CD8-positive, alpha-beta memory T cell (primary cell): ENCODE data around the gene LHX6. TPM values are rescaled to one million over a fixed set of nuclear protein-coding genes. Genes with fewer than 3 reads are reported as not detected.

Source experiments
- CTCF ChIA-PET: fragments of 350-600 bp; sonication (Branson Sonifier 250); formaldehyde crosslinking; loops from one replicate; lab custom pipeline; 2021; ENCODE audit warnings: antibody characterized with exemption; lab: Charles Lee
- POLR2A ChIA-PET: fragments of 350-600 bp; sonication (Branson Sonifier 250); formaldehyde crosslinking; loops from one replicate; lab custom pipeline; 2021; ENCODE audit warnings: antibody characterized with exemption; lab: Charles Lee
- DNase-seq, 5 donors: peaks; one replicate each; pipeline versions ENCODE4 v3.0.0 to v3.0.0-alpha.2; 2020 to 2022; ENCODE audit warnings: mixed read lengths in 1 of 5
- H3K27ac ChIP-seq: one replicate; pipeline ENCODE4 v1.7.0; 2013; ENCODE audit warnings: low read depth, mild to moderate bottlenecking, low read length, moderate library complexity
- H3K27me3 ChIP-seq: 2 replicates; pipeline ENCODE4 v1.7.0; 2013; ENCODE audit warnings: low read length, mild to moderate bottlenecking; ENCODE audit not compliant: insufficient read depth, poor library complexity, severe bottlenecking
- H3K36me3 ChIP-seq: 2 replicates; pipeline ENCODE4 v1.7.0; 2013; ENCODE audit warnings: mild to moderate bottlenecking, low read length, moderate library complexity; ENCODE audit not compliant: insufficient read depth
- H3K4me1 ChIP-seq: 2 replicates; pipeline ENCODE4 v1.7.0; 2013; ENCODE audit warnings: mild to moderate bottlenecking, low read length, moderate library complexity; ENCODE audit not compliant: insufficient read depth
- H3K4me3 ChIP-seq: 2 replicates; pipeline ENCODE4 v1.7.0; 2013; ENCODE audit warnings: mild to moderate bottlenecking, low read length
- H3K9me3 ChIP-seq: 2 replicates; pipeline ENCODE4 v1.7.0; 2013; ENCODE audit warnings: mild to moderate bottlenecking, low read length
- H3K27ac Mint-ChIP-seq, 8 donors: one replicate each; pipeline ENCODE4 v1.8.0; 2020 to 2021; ENCODE audit warnings: mixed read lengths in 8 of 8, mild to moderate bottlenecking in 6 of 8, inconsistent platforms in 3 of 8, moderate library complexity in 3 of 8
- H3K27me3 Mint-ChIP-seq, 2 donors: one replicate each; pipeline ENCODE4 v1.8.0; 2020 to 2021; ENCODE audit warnings: mixed read lengths in 2 of 2, mild to moderate bottlenecking in 1 of 2, moderate library complexity in 1 of 2
- H3K36me3 Mint-ChIP-seq, 3 donors: one replicate each; pipeline ENCODE4 v1.8.0; 2020 to 2021; ENCODE audit warnings: mixed read lengths in 3 of 3, inconsistent platforms in 1 of 3, mild to moderate bottlenecking in 1 of 3
- H3K4me1 Mint-ChIP-seq, 3 donors: one replicate each; pipeline ENCODE4 v1.8.0; 2020 to 2021; ENCODE audit warnings: mixed read lengths in 3 of 3, inconsistent platforms in 1 of 3, mild to moderate bottlenecking in 1 of 3
- H3K4me3 Mint-ChIP-seq, 7 donors: one replicate each; pipeline ENCODE4 v1.8.0; 2020 to 2021; ENCODE audit warnings: mixed read lengths in 7 of 7, mild to moderate bottlenecking in 6 of 7, moderate library complexity in 4 of 7, inconsistent platforms in 2 of 7
- H3K9me3 Mint-ChIP-seq, 5 donors: one replicate each; pipeline ENCODE4 v1.8.0; 2020 to 2022; ENCODE audit warnings: mixed read lengths in 5 of 5, mild to moderate bottlenecking in 3 of 5, moderate library complexity in 2 of 5, inconsistent platforms in 1 of 5
- polyA plus RNA-seq: library from polyadenylated mRNA; unstranded; fragments of 300-500 nt; fragmentation: Illumina TruSeq; gene quantifications from one replicate; pipeline ENCODE4 v1.2.3, GENCODE V29; 2021
- total RNA-seq, 2 experiments: library from RNA; stranded (reverse); gene quantifications; one replicate each; pipeline ENCODE4 v1.2.3, GENCODE V29; 2021

The LHX6 gene
- total RNA-seq, result not detected
- polyA plus RNA-seq, result not detected

DNA sequence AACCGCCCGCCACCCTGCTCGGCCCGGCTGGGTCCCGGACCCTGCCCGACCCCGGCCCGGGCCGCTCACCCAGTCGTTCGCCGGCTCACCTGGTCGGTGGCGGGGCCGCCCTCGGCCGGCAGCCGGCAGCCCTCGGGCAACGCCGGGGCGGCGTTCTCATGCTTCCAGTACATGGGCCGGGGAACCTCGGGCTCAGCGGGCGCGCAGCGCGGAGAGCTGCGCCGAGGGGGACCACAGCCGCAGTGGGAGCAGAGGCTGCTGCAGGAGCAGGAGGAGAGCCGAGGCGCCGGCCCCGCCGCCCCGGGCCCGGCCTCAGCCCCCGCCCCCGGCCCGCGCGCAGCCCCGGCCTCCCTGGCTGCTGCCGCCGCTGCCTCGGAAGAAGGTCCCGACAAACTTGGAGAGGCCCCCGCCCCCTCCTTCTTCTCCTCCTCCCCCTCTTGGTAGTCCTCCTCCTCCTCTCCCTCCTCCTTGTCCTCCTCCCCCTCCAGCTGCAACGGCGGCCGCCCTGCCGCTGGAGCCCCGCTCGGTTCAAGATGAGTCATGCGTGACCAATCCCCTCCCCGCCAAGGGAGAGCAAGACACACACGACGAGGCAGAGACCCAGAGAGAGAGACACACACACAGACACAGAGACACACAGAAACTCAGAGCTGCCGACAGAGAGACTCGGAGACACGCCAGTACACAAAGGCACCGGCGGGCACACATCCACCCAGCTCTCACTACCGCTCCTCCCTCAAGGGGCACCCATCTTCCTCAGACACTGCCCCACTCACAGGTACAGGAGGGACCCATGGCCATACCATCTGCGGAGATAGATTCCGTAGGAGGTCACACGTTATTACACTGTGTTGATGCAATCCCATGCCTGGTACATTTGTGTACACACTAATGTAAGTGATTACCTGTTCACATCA, at the start of gene LHX6:
Gene LHX6, minus strand, starts transcription at position 390 of the 917 bp plus-strand sequence. Its CDS starts 217 bp downstream, at position 173.
- no peaks in the 10 kb centered on the region for H3K9me3 Mint-ChIP-seq
- H3K27me3 ChIP-seq, result peaks cover 20% of the 10 kb centered on the region

DNA sequence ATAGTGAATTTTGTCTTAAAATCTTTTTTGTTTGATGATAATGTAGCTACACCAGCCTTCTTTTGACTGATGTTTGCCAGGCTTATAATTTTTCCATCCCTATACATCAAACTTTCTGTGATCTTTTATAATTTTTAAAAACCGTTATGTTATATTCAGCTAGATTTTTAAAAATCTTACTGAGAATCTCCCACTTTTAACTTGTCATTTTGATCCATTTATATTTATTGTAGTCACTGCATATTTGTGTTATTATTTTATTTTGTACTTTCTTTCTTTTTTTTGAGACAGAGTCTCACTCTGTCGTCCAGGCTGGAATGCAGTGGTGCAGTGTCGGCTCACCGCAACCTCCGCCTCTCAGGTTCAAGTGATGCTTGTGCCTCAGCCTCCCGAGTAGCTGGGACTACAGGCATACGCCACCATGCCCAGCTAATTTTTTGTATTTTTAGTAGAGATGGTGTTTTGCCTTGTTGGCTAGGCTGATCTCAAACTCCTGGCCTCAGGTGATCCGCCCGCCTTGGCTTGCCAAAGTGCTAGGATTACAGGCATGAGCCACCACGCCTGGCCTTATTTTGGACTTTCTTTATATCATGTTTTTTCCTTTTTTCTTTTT, 48.6 kb upstream of the LHX6 start:
- peaks cover 10% of the 10 kb centered on the region for H3K36me3 ChIP-seq
- no peak for DNase-seq
- ChIA-PET CTCF (no interaction called here), POLR2A (no interaction called here)
- no peak overlapping the region for H3K27ac ChIP-seq
- no peaks in the 10 kb centered on the region for H3K4me1 ChIP-seq
- H3K4me1 Mint-ChIP-seq, result peaks cover 22 to 44% (median 42%) of the 10 kb centered on the region in 3 donors
- no peaks in the 10 kb centered on the region for H3K27me3 ChIP-seq
- H3K27ac Mint-ChIP-seq, result no peak overlapping the region
- H3K36me3 Mint-ChIP-seq, result peaks cover 14 to 71% (median 29%) of the 10 kb centered on the region in 3 donors
- no peaks in the 10 kb centered on the region for H3K9me3 ChIP-seq
- H3K4me3 ChIP-seq, result no peak overlapping the region
- H3K27me3 Mint-ChIP-seq, result no peaks in the 10 kb centered on the region
- H3K4me3 Mint-ChIP-seq, result no peak overlapping the region
- H3K9me3 Mint-ChIP-seq, result no peaks in the 10 kb centered on the region

More for the DNA sequence above, at the start of gene LHX6:
- Histone ChIP-seq H3K27ac (no peak within 1 kb of the TSS), H3K36me3 (no peaks in the 10 kb centered on the region), H3K9me3 (no peaks in the 10 kb centered on the region), H3K4me3 (no peak within 1 kb of the TSS), H3K4me1 (no peaks in the 10 kb centered on the region)
- H3K36me3 Mint-ChIP-seq, result no peaks in the 10 kb centered on the region
- no peak within 1 kb of the TSS for H3K27ac Mint-ChIP-seq
- POLR2A ChIA-PET, result no interaction called here
- no peak for DNase-seq
- H3K27me3 Mint-ChIP-seq, result peaks cover 28 to 45% of the 10 kb centered on the region in 2 donors
- H3K4me3 Mint-ChIP-seq, result peak within 1 kb of the TSS in 4 of 7 donors; percentile 42 to 61 (median 52)
- peaks cover 7 to 10% (median 8%) of the 10 kb centered on the region in 3 donors for H3K4me1 Mint-ChIP-seq
- CTCF ChIA-PET, result no interaction called here

DNA sequence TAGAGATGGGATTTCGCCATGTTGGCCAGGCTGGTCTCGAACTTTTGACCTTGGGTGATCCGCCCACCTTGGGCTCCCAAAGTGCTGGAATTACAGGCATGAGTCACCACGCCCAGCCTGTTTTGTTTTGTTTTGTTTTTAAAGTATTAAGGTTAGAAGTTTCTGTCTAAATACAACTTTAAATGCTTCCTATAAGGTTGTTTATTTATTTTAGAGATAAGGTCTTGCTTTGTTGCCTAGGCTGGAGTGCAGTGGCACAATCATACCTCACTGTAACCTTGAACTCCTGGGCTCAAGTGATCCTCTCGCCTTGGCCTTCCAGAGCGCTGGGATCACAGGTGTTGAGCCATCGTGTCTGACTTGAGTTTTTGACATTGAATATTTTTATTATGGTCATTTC, 47.3 kb upstream of the LHX6 start:
- Mint-ChIP-seq H3K27me3 (no peaks in the 10 kb centered on the region), H3K4me1 (peaks cover 22 to 48% (median 46%) of the 10 kb centered on the region in 3 donors)
- POLR2A ChIA-PET, result no interaction called here

GRCh38 chr9:122274055-122274454, 45.3 kb upstream of the LHX6 start:
- no peaks in the 10 kb centered on the region for H3K27me3 Mint-ChIP-seq
- peak overlapping the region in 3 of 8 donors; percentile 1 to 77 (median 38) for H3K27ac Mint-ChIP-seq
- no peak overlapping the region for H3K4me3 Mint-ChIP-seq
- peaks cover 16 to 51% (median 49%) of the 10 kb centered on the region in 3 donors for H3K4me1 Mint-ChIP-seq
- H3K9me3 Mint-ChIP-seq, result no peaks in the 10 kb centered on the region
- Histone ChIP-seq H3K9me3 (no peaks in the 10 kb centered on the region), H3K36me3 (no peaks in the 10 kb centered on the region), H3K4me1 (no peaks in the 10 kb centered on the region), H3K27ac (no peak overlapping the region), H3K4me3 (no peak overlapping the region), H3K27me3 (no peaks in the 10 kb centered on the region)
- DNase-seq, result no peak
- peaks cover 11 to 55% (median 20%) of the 10 kb centered on the region in 3 donors for H3K36me3 Mint-ChIP-seq
- ChIA-PET POLR2A (no interaction called here), CTCF (no interaction called here)

More for the DNA sequence above, 47.3 kb upstream of the LHX6 start:
- H3K9me3 Mint-ChIP-seq, result no peaks in the 10 kb centered on the region
- H3K4me1 ChIP-seq, result no peaks in the 10 kb centered on the region
- H3K4me3 Mint-ChIP-seq, result no peak overlapping the region
- no peak overlapping the region for H3K27ac ChIP-seq
- H3K9me3 ChIP-seq, result no peaks in the 10 kb centered on the region
- H3K27ac Mint-ChIP-seq, result no peak overlapping the region
- H3K36me3 Mint-ChIP-seq, result peaks cover 14 to 66% (median 20%) of the 10 kb centered on the region in 3 donors
- peaks cover 3% of the 10 kb centered on the region for H3K36me3 ChIP-seq
- no peaks in the 10 kb centered on the region for H3K27me3 ChIP-seq
- DNase-seq, result no peak
- no peak overlapping the region for H3K4me3 ChIP-seq
- CTCF ChIA-PET, result no interaction called here

- H3K9me3 Mint-ChIP-seq, result no peaks in the 10 kb centered on the region
- POLR2A ChIA-PET, result no interaction called here
- peaks cover 34 to 68% (median 61%) of the 10 kb centered on the region in 3 donors for H3K4me1 Mint-ChIP-seq
- no peaks in the 10 kb centered on the region for H3K27me3 Mint-ChIP-seq
- peak overlapping the region in 6 of 8 donors; percentile 0 to 75 (median 63) for H3K27ac Mint-ChIP-seq
- peaks cover 0 to 37% (median 15%) of the 10 kb centered on the region in 3 donors for H3K36me3 Mint-ChIP-seq
- H3K27me3 ChIP-seq, result no peaks in the 10 kb centered on the region
- no peaks in the 10 kb centered on the region for H3K36me3 ChIP-seq
- H3K27ac ChIP-seq, result no peak overlapping the region
- H3K9me3 ChIP-seq, result no peaks in the 10 kb centered on the region
- no peak overlapping the region for H3K4me3 ChIP-seq
- CTCF ChIA-PET, result interaction anchor here (2.3 kb wide), 1 partner anchor 169 kb away, joined by 7 read pairs; no protein-coding TSS in a partner anchor
- DNase-seq, result no peak
- peak overlapping the region in 2 of 7 donors; percentile 4 to 60 for H3K4me3 Mint-ChIP-seq
- H3K4me1 ChIP-seq, result peaks cover 26% of the 10 kb centered on the region
These were observed 39.5 kb upstream of the LHX6 start for GRCh38 chr9:122268041-122268814.

DNA sequence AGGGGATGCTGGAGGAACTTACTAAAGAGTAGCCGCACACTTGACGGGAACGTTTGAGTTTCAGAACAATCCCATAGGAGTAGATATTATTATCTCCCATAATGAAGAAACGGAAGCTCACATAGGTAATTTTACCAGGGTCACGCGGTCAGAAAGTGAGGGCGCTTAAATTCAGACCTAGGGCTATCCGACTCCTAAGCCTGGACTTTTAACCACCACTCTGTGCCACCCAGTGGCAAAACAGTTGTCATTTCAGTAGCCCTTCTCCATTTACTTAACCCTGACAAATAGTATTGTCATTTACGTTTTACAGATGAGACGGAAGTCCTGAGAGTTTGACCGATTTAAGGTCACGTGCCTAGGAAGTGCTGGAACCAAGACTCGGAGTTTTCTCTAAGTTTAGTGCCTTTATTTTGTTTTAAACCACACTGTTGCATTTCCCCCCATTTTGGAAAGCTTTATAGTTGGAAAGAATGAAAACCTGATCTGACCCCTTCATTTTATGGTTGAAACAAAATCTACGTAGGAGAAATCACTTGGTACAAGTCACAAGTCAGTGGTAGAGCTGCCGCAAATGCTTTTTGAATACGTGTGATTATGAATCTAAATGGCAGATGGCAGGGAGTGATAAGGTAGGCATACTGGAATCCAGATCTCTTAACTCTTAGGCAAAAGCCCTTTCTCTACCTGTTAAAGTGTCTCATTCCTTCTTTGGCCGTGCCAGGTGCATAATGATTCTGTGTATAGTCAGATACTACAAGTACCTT, 36.6 kb upstream of the LHX6 start:
- H3K27ac ChIP-seq, result peak overlapping the region; percentile 98
- peaks cover 11% of the 10 kb centered on the region for H3K36me3 ChIP-seq
- no peaks in the 10 kb centered on the region for H3K27me3 ChIP-seq
- Mint-ChIP-seq H3K4me1 (peaks cover 51 to 74% (median 71%) of the 10 kb centered on the region in 3 donors), H3K27me3 (no peaks in the 10 kb centered on the region), H3K9me3 (no peaks in the 10 kb centered on the region), H3K36me3 (peaks cover 0 to 38% (median 11%) of the 10 kb centered on the region in 3 donors), H3K27ac (peak overlapping the region; percentile 97 to 100 (median 100)), H3K4me3 (peak overlapping the region; percentile 92 to 99 (median 98))
- peak overlapping the region; percentile 78 for H3K4me3 ChIP-seq
- no peaks in the 10 kb centered on the region for H3K9me3 ChIP-seq
- ChIA-PET POLR2A (interaction anchor here (0.6 to 2.0 kb wide), 7 partner anchors 106 to 1686 kb away, joined by 3 to 6 read pairs (median 3); partner anchors contain the start of genes CDK5RAP2, MORN5, NDUFA8 and RABGAP1), CTCF (interaction anchor here (0.7 to 2.0 kb wide), 4 partner anchors 10 to 166 kb away, joined by 3 to 5 read pairs (median 3); partner anchors contain the start of genes MORN5 and NDUFA8)
- DNase-seq, result peak in 3 of 5 donors; percentile 8 to 37 (median 34)
- H3K4me1 ChIP-seq, result peaks cover 38% of the 10 kb centered on the region
